ENCODE results near the gene GRID1. TPM values are rescaled to one million over a fixed set of nuclear protein-coding genes. Genes with fewer than 3 reads are reported as not detected.

GRID1 gene
- total RNA-seq, 1 donor from 2014 or later: 7.1 TPM

- no peaks in the 10 kb centered on the region for H3K9me3 ChIP-seq
- no peak for DNase-seq (ENCODE audit: extremely low spot score in 2 of 2)
- no peak overlapping the region for H3K4me3 ChIP-seq
- no peaks in the 10 kb centered on the region for H3K36me3 ChIP-seq
- no peaks in the 10 kb centered on the region for H3K4me1 ChIP-seq
- TF ChIP-seq POLR2AphosphoS5 (IDR thresholded peaks at IDR 0.05; ENCODE audit: insufficient read depth in 1 of 2, low read depth in 1 of 2) (no peak), CTCF (IDR thresholded peaks at IDR 0.05) (no peak)
- H3K27me3 ChIP-seq: no peaks in the 10 kb centered on the region
- H3K27ac ChIP-seq: no peak overlapping the region
- intact Hi-C loops (cut with DNase I): no loop called here
Observed at GRCh38 chr10:86229811-86230556, 136.6 kb downstream of the GRID1 start.

- DNase-seq (ENCODE audit: extremely low spot score in 2 of 2): no peak
- H3K4me1 ChIP-seq: no peaks in the 10 kb centered on the region
- H3K9me3 ChIP-seq: no peaks in the 10 kb centered on the region
- no peaks in the 10 kb centered on the region for H3K27me3 ChIP-seq
- no peak overlapping the region for H3K4me3 ChIP-seq
- H3K27ac ChIP-seq: no peak overlapping the region
- intact Hi-C loops (cut with DNase I): no loop called here
- no peaks in the 10 kb centered on the region for H3K36me3 ChIP-seq
- TF ChIP-seq POLR2A (IDR thresholded peaks at IDR 0.05): no peak
- TF ChIP-seq POLR2AphosphoS5 (IDR thresholded peaks at IDR 0.05; ENCODE audit: insufficient read depth in 1 of 2, low read depth in 1 of 2): no peak
- no peak for TF ChIP-seq CTCF (IDR thresholded peaks at IDR 0.05)
Observed at GRCh38 chr10:86229376-86229775, 137.2 kb downstream of the GRID1 start.

GRCh38 chr10:86227501-86228258, 138.9 kb downstream of the GRID1 start:
- intact Hi-C loops (cut with DNase I): no loop called here
- Histone ChIP-seq H3K4me3 (no peak overlapping the region), H3K36me3 (no peaks in the 10 kb centered on the region), H3K27ac (no peak overlapping the region), H3K27me3 (no peaks in the 10 kb centered on the region), H3K4me1 (no peaks in the 10 kb centered on the region), H3K9me3 (no peaks in the 10 kb centered on the region)
- DNase-seq (ENCODE audit: extremely low spot score in 2 of 2): no peak
- TF ChIP-seq POLR2AphosphoS5 (IDR thresholded peaks at IDR 0.05; ENCODE audit: insufficient read depth in 1 of 2, low read depth in 1 of 2) (no peak), CTCF (IDR thresholded peaks at IDR 0.05) (no peak), POLR2A (IDR thresholded peaks at IDR 0.05) (no peak)

- no peak overlapping the region for H3K4me3 ChIP-seq
- H3K27me3 ChIP-seq: no peaks in the 10 kb centered on the region
- no peak overlapping the region for H3K27ac ChIP-seq
- H3K36me3 ChIP-seq: no peaks in the 10 kb centered on the region
- H3K9me3 ChIP-seq: no peaks in the 10 kb centered on the region
- intact Hi-C loops (cut with DNase I): no loop called here
- no peak for DNase-seq (ENCODE audit: extremely low spot score in 2 of 2)
- no peaks in the 10 kb centered on the region for H3K4me1 ChIP-seq
- TF ChIP-seq POLR2A (IDR thresholded peaks at IDR 0.05) (no peak), POLR2AphosphoS5 (IDR thresholded peaks at IDR 0.05; ENCODE audit: insufficient read depth in 1 of 2, low read depth in 1 of 2) (no peak), CTCF (IDR thresholded peaks at IDR 0.05) (no peak)
Observed at GRCh38 chr10:86226781-86227201, 139.8 kb downstream of the GRID1 start.

GRCh38 chr10:86226016-86226415, 140.6 kb downstream of the GRID1 start:
- H3K9me3 ChIP-seq: no peaks in the 10 kb centered on the region
- H3K4me3 ChIP-seq: no peak overlapping the region
- intact Hi-C loops (cut with DNase I): no loop called here
- TF ChIP-seq POLR2AphosphoS5 (IDR thresholded peaks at IDR 0.05; ENCODE audit: insufficient read depth in 1 of 2, low read depth in 1 of 2) (no peak), CTCF (IDR thresholded peaks at IDR 0.05) (no peak), POLR2A (IDR thresholded peaks at IDR 0.05) (no peak)
- no peaks in the 10 kb centered on the region for H3K36me3 ChIP-seq
- DNase-seq (ENCODE audit: extremely low spot score in 2 of 2): no peak
- no peak overlapping the region for H3K27ac ChIP-seq
- no peaks in the 10 kb centered on the region for H3K27me3 ChIP-seq
- no peaks in the 10 kb centered on the region for H3K4me1 ChIP-seq
